Neuronal stem cell (in vitro differentiated cells): ENCODE data around the gene PDIA5.

ENCODE experiments used
- DNase-seq: peaks from one replicate; pipeline ENCODE4 v3.0.0-alpha.2; 2013; ENCODE audit warnings: low spot score
- H2AFZ ChIP-seq: one replicate; pipeline ENCODE4 v1.6.1; 2013; ENCODE audit warnings: mild to moderate bottlenecking, low read length, inconsistent platforms
- H2AK5ac ChIP-seq: 2 replicates; pipeline ENCODE4 v1.6.1; 2013; ENCODE audit warnings: low read depth, mild to moderate bottlenecking, inconsistent platforms, low read length, moderate library complexity, mixed read lengths
- H2BK120ac ChIP-seq: 2 replicates; pipeline ENCODE4 v1.6.1; 2013; ENCODE audit warnings: low read depth, mild to moderate bottlenecking, inconsistent platforms, low read length, moderate library complexity, mixed read lengths
- H2BK12ac ChIP-seq: one replicate; pipeline ENCODE4 v1.6.1; 2013; ENCODE audit warnings: low read length, inconsistent platforms
- H2BK15ac ChIP-seq: 2 replicates; pipeline ENCODE4 v1.6.1; 2013; ENCODE audit warnings: mild to moderate bottlenecking, low read length, inconsistent platforms, mixed read lengths
- H2BK5ac ChIP-seq: one replicate; pipeline ENCODE4 v1.6.1; 2013; ENCODE audit warnings: inconsistent platforms, mild to moderate bottlenecking, low read length, moderate library complexity
- H3K14ac ChIP-seq: one replicate; pipeline ENCODE4 v1.6.1; 2013; ENCODE audit warnings: low read length, inconsistent platforms
- H3K18ac ChIP-seq: 2 replicates; pipeline ENCODE4 v1.6.1; 2013; ENCODE audit warnings: low read length, inconsistent platforms
- H3K23ac ChIP-seq: 2 replicates; pipeline ENCODE4 v1.6.1; 2013; ENCODE audit warnings: low read depth, mild to moderate bottlenecking, mixed read lengths, low read length, inconsistent platforms; ENCODE audit not compliant: poor library complexity
- H3K27ac ChIP-seq: replicated peaks from 3 replicates; pipeline ENCODE4 v1.5.1; 2013; ENCODE audit warnings: low read length, inconsistent platforms
- H3K27me3 ChIP-seq, 3 experiments: 2 replicates each; pipeline ENCODE4 v1.6.1; 2013; ENCODE audit warnings: low read length in 3 of 3, mild to moderate bottlenecking in 2 of 3, inconsistent platforms in 1 of 3, low read depth in 1 of 3, mixed read lengths in 1 of 3, moderate library complexity in 1 of 3; ENCODE audit not compliant: control insufficient read depth in 3 of 3, insufficient read depth in 3 of 3
- H3K36me3 ChIP-seq, 2 donors: replicated peaks in 1 of 2; 2 replicates each; pipeline ENCODE4 v1.6.1; 2013; ENCODE audit warnings: low read length in 2 of 2; ENCODE audit not compliant: control insufficient read depth in 2 of 2, insufficient read depth in 2 of 2
- H3K4ac ChIP-seq: 2 replicates; pipeline ENCODE4 v1.6.1; 2013; ENCODE audit warnings: inconsistent platforms, mild to moderate bottlenecking, low read length, moderate library complexity
- H3K4me1 ChIP-seq, 2 donors: 1 replicate in 1 of 2; 2 replicates in 1 of 2; pipeline ENCODE4 v1.6.1; 2013; ENCODE audit warnings: low read length in 2 of 2, low read depth in 1 of 2; ENCODE audit not compliant: control insufficient read depth in 2 of 2, insufficient read depth in 1 of 2
- H3K4me2 ChIP-seq: one replicate; pipeline ENCODE4 v1.6.1; 2013; ENCODE audit warnings: mild to moderate bottlenecking, low read length, inconsistent platforms; ENCODE audit not compliant: insufficient read depth, poor library complexity, severe bottlenecking
- H3K4me3 ChIP-seq, 2 donors: 2 replicates each; pipeline ENCODE4 v1.5.1; 2013; ENCODE audit warnings: low read length in 2 of 2, mild to moderate bottlenecking in 2 of 2, inconsistent platforms in 1 of 2, moderate library complexity in 1 of 2
- H3K79me1 ChIP-seq: one replicate; pipeline ENCODE4 v1.6.1; 2013; ENCODE audit warnings: low read depth, mild to moderate bottlenecking, inconsistent platforms, low read length, moderate library complexity
- H3K9ac ChIP-seq: one replicate; pipeline ENCODE4 v1.6.1; 2013; ENCODE audit warnings: mild to moderate bottlenecking, low read depth, low read length, inconsistent platforms; ENCODE audit not compliant: poor library complexity
- H3K9me3 ChIP-seq, 2 donors: replicated peaks in 1 of 2; 2 replicates each; pipeline versions ENCODE3 to v1.6.1; 2013; ENCODE audit warnings: low read length in 2 of 2, mild to moderate bottlenecking in 2 of 2, inconsistent platforms in 1 of 2, low read depth in 1 of 2, mixed read lengths in 1 of 2, moderate library complexity in 1 of 2; ENCODE audit not compliant: control insufficient read depth in 2 of 2, insufficient read depth in 1 of 2
- H4K8ac ChIP-seq: one replicate; pipeline ENCODE4 v1.6.1; 2013; ENCODE audit warnings: low read depth, mild to moderate bottlenecking, inconsistent platforms, low read length, moderate library complexity
- H4K91ac ChIP-seq: one replicate; pipeline ENCODE4 v1.6.1; 2013; ENCODE audit warnings: low read length, low read depth, mild to moderate bottlenecking, inconsistent platforms; ENCODE audit not compliant: poor library complexity
- WGBS, 2 donors: extraction: QIAGEN DNeasy Blood & Tissue Kit; methylation state at CpG; one replicate each; pipeline ENCODE4 v1.1.7; 2013; ENCODE audit warnings: missing lambda C conversion rate in 2 of 2, mixed read lengths in 1 of 2; ENCODE audit not compliant: insufficient read length in 2 of 2, insufficient replicate concordance in 1 of 2; ENCODE audit errors: extremely low coverage in 2 of 2; 5-methylcytosine and 5-hydroxymethylcytosine counted together

PDIA5 gene

DNA sequence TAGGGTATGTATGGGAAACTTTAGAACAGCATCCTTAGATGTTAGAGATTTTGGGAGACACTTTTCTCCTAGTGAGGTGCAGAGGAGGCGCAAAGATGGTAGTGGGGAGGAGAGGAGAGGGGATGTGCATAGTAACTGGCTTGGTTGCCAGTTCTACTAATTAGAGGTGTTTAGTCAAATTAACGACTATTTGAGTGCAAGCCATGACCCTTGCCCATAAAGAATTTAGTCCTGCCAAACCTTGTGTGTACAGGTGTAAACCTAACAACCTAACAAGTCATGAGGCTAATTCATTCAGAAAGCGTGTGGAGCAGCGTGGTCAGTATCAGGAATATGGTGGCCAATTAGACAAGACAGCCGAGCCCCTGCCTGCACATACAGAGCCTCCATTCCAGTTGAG lies 72.7 kb downstream of the PDIA5 start:
- Histone ChIP-seq H3K18ac (no peak overlapping the region), H3K4me2 (no peak overlapping the region), H3K79me1 (no peaks in the 10 kb centered on the region), H3K27ac (no peak overlapping the region), H2BK120ac (no peak overlapping the region), H3K27me3 (no peaks in the 10 kb centered on the region), H4K8ac (no peak overlapping the region), H2AFZ (no peak overlapping the region), H4K91ac (no peak overlapping the region), H3K23ac (no peak overlapping the region), H3K36me3 (peaks cover 0 to 59% of the 10 kb centered on the region in 2 donors), H2BK15ac (no peak overlapping the region), H3K4me3 (no peak overlapping the region), H3K4ac (no peak overlapping the region), H2AK5ac (no peak overlapping the region), H3K9ac (no peak overlapping the region), H3K9me3 (peaks cover 0 to 5% of the 10 kb centered on the region in 2 donors), H3K4me1 (peaks cover 7 to 24% of the 10 kb centered on the region in 2 donors), H2BK5ac (no peak overlapping the region), H3K14ac (no peak overlapping the region), H2BK12ac (no peak overlapping the region)
- no CpG with 5 or more reads among the region's 5 CpGs for WGBS, 2 donors
- no peak for DNase-seq

DNA sequence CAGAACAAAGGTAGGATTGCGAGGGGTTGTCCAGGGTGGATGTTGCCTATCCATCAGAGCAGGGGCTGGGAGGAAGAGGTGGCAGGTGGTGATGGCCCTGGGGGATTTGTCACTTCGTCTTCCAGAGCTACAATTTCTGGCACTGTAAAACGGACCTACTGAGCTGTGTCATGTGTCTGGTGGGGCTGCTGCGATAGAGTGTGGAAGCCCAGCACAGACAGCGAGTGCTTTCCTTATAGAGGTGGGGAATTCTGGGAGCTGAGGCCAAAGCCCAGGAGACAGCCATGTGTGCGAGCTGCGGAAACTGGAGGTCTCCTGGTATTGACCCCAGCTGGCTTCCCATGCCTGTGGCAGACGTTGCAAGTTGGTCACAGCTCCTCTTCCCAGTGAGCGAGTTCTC lies 73.7 kb downstream of the PDIA5 start:
- Histone ChIP-seq H2AK5ac (no peak overlapping the region), H3K4me1 (peaks cover 7 to 24% of the 10 kb centered on the region in 2 donors), H3K9me3 (peaks cover 0 to 5% of the 10 kb centered on the region in 2 donors), H3K4ac (no peak overlapping the region), H3K14ac (no peak overlapping the region), H3K23ac (no peak overlapping the region), H2BK15ac (no peak overlapping the region), H3K79me1 (no peaks in the 10 kb centered on the region), H3K18ac (no peak overlapping the region), H3K4me3 (no peak overlapping the region), H4K91ac (no peak overlapping the region), H3K27me3 (no peaks in the 10 kb centered on the region), H3K27ac (no peak overlapping the region), H4K8ac (no peak overlapping the region), H3K36me3 (peaks cover 0 to 58% of the 10 kb centered on the region in 2 donors), H2BK12ac (no peak overlapping the region), H2BK120ac (no peak overlapping the region), H2AFZ (no peak overlapping the region), H3K9ac (no peak overlapping the region), H3K4me2 (no peak overlapping the region), H2BK5ac (no peak overlapping the region)
- no CpG with 5 or more reads among the region's 9 CpGs for WGBS, 2 donors
- DNase-seq: no peak

- DNase-seq: no peak
- Histone ChIP-seq H3K27me3 (no peaks in the 10 kb centered on the region), H3K4me2 (no peak overlapping the region), H2BK120ac (no peak overlapping the region), H3K4ac (no peak overlapping the region), H3K9me3 (peaks cover 0 to under 1% of the 10 kb centered on the region in 2 donors), H2BK12ac (no peak overlapping the region), H4K8ac (no peak overlapping the region), H2AK5ac (no peak overlapping the region), H3K9ac (no peak overlapping the region), H3K23ac (no peak overlapping the region), H3K79me1 (no peaks in the 10 kb centered on the region), H3K14ac (no peak overlapping the region), H2AFZ (no peak overlapping the region), H3K4me3 (no peak overlapping the region), H2BK15ac (no peak overlapping the region), H3K27ac (no peak overlapping the region), H3K36me3 (peaks cover 0 to 62% of the 10 kb centered on the region in 2 donors), H3K4me1 (peaks cover 7 to 22% of the 10 kb centered on the region in 2 donors), H3K18ac (no peak overlapping the region), H2BK5ac (no peak overlapping the region), H4K91ac (no peak overlapping the region)
- WGBS, 2 donors: no CpG with 5 or more reads among the region's 5 CpGs
These were observed 74.5 kb downstream of the PDIA5 start for GRCh38 chr3:123141276-123141675.

- Histone ChIP-seq H3K4ac (no peak overlapping the region), H3K4me2 (no peak overlapping the region), H3K27ac (no peak overlapping the region), H3K9ac (no peak overlapping the region), H3K23ac (no peak overlapping the region), H2AK5ac (no peak overlapping the region), H3K4me1 (peaks cover 8 to 9% of the 10 kb centered on the region in 2 donors), H2BK5ac (no peak overlapping the region), H4K91ac (no peak overlapping the region), H3K27me3 (no peaks in the 10 kb centered on the region), H3K14ac (no peak overlapping the region), H2BK12ac (no peak overlapping the region), H2BK15ac (no peak overlapping the region), H2BK120ac (no peak overlapping the region), H2AFZ (no peak overlapping the region), H3K79me1 (no peaks in the 10 kb centered on the region), H4K8ac (no peak overlapping the region), H3K9me3 (no peaks in the 10 kb centered on the region), H3K18ac (no peak overlapping the region), H3K36me3 (peaks cover 0 to 86% of the 10 kb centered on the region in 2 donors), H3K4me3 (no peak overlapping the region)
- no CpG with 5 or more reads among the region's 10 CpGs for WGBS, 2 donors
- no peak for DNase-seq
These were observed 77.0 kb downstream of the PDIA5 start for GRCh38 chr3:123143669-123144411.
